Measurements from ENCODE around the gene SPATA25. TPM values are rescaled to one million over a fixed set of nuclear protein-coding genes. Genes with fewer than 3 reads are reported as not detected.
"Not testable (repeated sequence)": the region's sequence is repeated elsewhere in the genome, so short reads cannot be mapped to it uniquely, and the experiment has no call there.

The SPATA25 gene
- total RNA-seq, 2 experiments from 2014 or later: 0.49 to 1.3 TPM

DNA sequence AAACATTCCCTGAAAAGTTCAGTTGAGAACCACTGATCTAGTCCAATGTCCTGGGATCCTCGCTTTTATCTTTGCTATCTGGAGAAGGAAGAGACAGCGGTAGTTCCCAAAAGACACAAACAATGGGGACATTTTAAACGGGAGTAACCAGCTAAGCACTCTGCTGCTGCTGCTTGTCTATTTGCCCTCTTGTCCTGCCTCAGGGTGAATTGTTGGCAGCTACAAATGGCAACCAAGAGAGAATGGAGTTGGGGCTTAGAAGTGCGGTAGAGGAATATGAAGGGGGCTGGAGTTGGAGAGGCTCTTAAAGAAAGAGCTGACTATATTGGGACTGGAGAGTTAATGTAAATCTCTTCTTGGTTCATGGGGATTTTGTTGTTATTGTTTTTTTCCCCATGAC lies 12.8 kb downstream of the SPATA25 start:
- TF ChIP-seq, protein P1, sequence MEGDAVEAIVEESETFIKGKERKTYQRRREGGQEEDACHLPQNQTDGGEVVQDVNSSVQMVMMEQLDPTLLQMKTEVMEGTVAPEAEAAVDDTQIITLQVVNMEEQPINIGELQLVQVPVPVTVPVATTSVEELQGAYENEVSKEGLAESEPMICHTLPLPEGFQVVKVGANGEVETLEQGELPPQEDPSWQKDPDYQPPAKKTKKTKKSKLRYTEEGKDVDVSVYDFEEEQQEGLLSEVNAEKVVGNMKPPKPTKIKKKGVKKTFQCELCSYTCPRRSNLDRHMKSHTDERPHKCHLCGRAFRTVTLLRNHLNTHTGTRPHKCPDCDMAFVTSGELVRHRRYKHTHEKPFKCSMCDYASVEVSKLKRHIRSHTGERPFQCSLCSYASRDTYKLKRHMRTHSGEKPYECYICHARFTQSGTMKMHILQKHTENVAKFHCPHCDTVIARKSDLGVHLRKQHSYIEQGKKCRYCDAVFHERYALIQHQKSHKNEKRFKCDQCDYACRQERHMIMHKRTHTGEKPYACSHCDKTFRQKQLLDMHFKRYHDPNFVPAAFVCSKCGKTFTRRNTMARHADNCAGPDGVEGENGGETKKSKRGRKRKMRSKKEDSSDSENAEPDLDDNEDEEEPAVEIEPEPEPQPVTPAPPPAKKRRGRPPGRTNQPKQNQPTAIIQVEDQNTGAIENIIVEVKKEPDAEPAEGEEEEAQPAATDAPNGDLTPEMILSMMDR (IDR thresholded peaks at IDR 0.05): no peak
- Histone ChIP-seq H3K4me3 (ENCODE audit: low read length) (no peak overlapping the region), H3K9me3 (ENCODE audit: control insufficient read depth in 1 of 2, insufficient read depth in 1 of 2, low read length in 2 of 2) (no peaks in the 10 kb centered on the region), H3K27ac (ENCODE audit: low read depth in 1 of 2, low read length in 2 of 2) (no peak overlapping the region), H3K27me3 (ENCODE audit: control insufficient read depth in 1 of 2, insufficient read depth in 2 of 2, low read length in 2 of 2) (no peaks in the 10 kb centered on the region), H3K36me3 (ENCODE audit: insufficient read depth, low read length) (peaks cover 16% of the 10 kb centered on the region), H3K4me1 (ENCODE audit: insufficient read depth, low read length) (no peaks in the 10 kb centered on the region)
- DNase-seq (no peak), ATAC-seq (ENCODE audit: poor library complexity) (no peak)
- peaks cover 7% of the 10 kb centered on the region for H3K36me3 Mint-ChIP-seq (ENCODE audit: low read depth)
- H3K27ac Mint-ChIP-seq: no peak overlapping the region
- intact Hi-C loops (cut with DNase I, micrococcal nuclease): no loop called here
- no peaks in the 10 kb centered on the region for H3K9me3 Mint-ChIP-seq
- no peaks in the 10 kb centered on the region for H3K4me1 Mint-ChIP-seq (ENCODE audit: low read depth)
- H3K4me3 Mint-ChIP-seq: no peak overlapping the region
- POLR2A ChIA-PET: no interaction called here
- CTCF ChIA-PET: interaction anchor here (0.7 kb wide), 2 partner anchors 50 to 59 kb away, joined by 4 to 6 read pairs; no protein-coding TSS in a partner anchor
- no peaks in the 10 kb centered on the region for H3K27me3 Mint-ChIP-seq

DNA sequence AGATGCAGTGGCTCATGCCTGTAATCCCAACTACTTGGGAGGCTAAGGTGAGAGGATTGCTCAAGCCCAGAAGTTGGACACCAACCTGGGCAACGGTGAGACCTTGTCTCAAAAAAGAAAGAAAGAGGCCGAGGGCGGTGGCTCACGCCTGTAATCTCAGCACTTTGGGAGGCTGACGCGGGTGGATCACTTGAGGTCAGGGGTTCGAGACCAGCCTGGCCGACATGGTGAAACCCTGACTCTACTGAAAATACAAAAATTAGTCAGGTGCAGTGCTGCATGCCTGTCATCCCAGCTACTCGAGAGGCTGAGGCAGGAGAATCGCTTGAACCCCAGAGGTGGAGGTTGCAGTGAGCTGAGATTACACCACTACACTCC lies 13.3 kb downstream of the SPATA25 start:
- H3K9me3 Mint-ChIP-seq; H3K4me1 ChIP-seq (ENCODE audit: insufficient read depth, low read length); H3K4me3 ChIP-seq (ENCODE audit: low read length); H3K27me3 Mint-ChIP-seq; intact Hi-C loops (cut with DNase I, micrococcal nuclease); H3K4me3 Mint-ChIP-seq; H3K27ac ChIP-seq (ENCODE audit: low read depth in 1 of 2, low read length in 2 of 2); H3K27me3 ChIP-seq (ENCODE audit: control insufficient read depth in 1 of 2, insufficient read depth in 2 of 2, low read length in 2 of 2); ATAC-seq (ENCODE audit: poor library complexity); POLR2A ChIA-PET; H3K27ac Mint-ChIP-seq; H3K9me3 ChIP-seq (ENCODE audit: control insufficient read depth in 1 of 2, insufficient read depth in 1 of 2, low read length in 2 of 2); H3K36me3 Mint-ChIP-seq (ENCODE audit: low read depth); H3K4me1 Mint-ChIP-seq (ENCODE audit: low read depth); DNase-seq: not testable (repeated sequence)
- peaks cover 16% of the 10 kb centered on the region for H3K36me3 ChIP-seq (ENCODE audit: insufficient read depth, low read length)
- CTCF ChIA-PET: interaction anchor here (0.7 kb wide), 1 partner anchor 50 kb away, joined by 4 read pairs; no protein-coding TSS in a partner anchor

DNA sequence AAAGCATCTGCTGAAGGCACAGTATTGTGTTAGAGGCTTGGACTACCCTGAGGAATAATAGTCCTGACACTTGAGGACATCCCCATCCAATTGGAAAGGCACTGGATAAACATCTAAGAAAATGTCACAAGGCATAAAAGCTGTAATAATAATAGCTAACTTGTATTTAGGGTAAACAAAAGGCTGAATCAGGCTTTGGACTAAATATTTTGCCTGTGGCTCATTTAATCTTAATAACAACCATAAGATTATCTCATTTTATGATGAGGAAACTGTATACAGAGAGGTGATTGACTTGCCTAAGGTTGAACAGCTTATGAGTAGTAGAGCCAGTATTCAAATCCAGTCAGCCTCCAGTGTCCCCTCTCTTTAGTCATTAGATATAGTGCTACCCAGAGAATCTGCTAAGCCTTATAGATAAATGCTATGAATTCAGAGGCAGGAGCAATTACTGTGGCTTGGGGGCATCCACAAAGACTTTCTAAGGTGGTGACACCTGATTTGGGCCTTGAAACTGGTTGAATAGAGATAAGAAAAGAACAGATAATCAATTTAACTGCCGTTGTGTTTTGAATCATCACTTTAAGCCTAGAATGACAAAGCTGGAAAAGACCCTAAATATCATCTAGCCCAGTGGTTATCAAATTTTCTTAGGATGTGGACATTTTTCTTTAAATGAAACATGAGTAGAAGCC lies 13.9 kb downstream of the SPATA25 start:
- H3K9me3 ChIP-seq (ENCODE audit: control insufficient read depth in 1 of 2, insufficient read depth in 1 of 2, low read length in 2 of 2): no peaks in the 10 kb centered on the region
- POLR2A ChIA-PET: no interaction called here
- no peaks in the 10 kb centered on the region for H3K27me3 Mint-ChIP-seq
- TF ChIP-seq, protein P1 (IDR thresholded peaks at IDR 0.05): no peak
- H3K4me3 Mint-ChIP-seq: no peak overlapping the region
- intact Hi-C loops (cut with DNase I, micrococcal nuclease): no loop called here
- peaks cover 15% of the 10 kb centered on the region for H3K36me3 ChIP-seq (ENCODE audit: insufficient read depth, low read length)
- CTCF ChIA-PET: no interaction called here
- no peaks in the 10 kb centered on the region for H3K9me3 Mint-ChIP-seq
- H3K27ac ChIP-seq (ENCODE audit: low read depth in 1 of 2, low read length in 2 of 2): no peak overlapping the region
- H3K36me3 Mint-ChIP-seq (ENCODE audit: low read depth): peaks cover 7% of the 10 kb centered on the region
- H3K27ac Mint-ChIP-seq: no peak overlapping the region
- no peaks in the 10 kb centered on the region for H3K27me3 ChIP-seq (ENCODE audit: control insufficient read depth in 1 of 2, insufficient read depth in 2 of 2, low read length in 2 of 2)
- H3K4me1 Mint-ChIP-seq (ENCODE audit: low read depth): no peaks in the 10 kb centered on the region
- DNase-seq: no peak
- ATAC-seq (ENCODE audit: poor library complexity): no peak
- no peak overlapping the region for H3K4me3 ChIP-seq (ENCODE audit: low read length)
- H3K4me1 ChIP-seq (ENCODE audit: insufficient read depth, low read length): no peaks in the 10 kb centered on the region

DNA sequence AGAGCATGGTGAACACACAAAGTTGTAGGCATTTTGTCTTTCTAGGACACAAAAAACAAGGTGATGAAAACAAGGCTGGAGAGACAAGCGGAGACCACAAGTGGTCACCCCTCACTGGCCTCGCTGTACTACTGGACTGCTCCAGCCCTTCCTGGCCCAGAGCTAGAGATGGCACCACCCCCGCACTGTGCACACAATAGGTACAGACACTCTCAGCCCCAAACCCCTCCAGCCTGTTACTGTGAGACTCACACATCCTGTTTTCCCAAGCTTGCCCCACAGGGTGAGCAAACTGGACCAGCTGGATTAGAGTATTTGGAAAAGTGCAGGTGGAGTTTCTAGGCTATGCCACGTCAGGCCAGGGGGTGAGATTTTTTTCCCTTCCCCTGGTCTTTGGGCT lies 14.8 kb downstream of the SPATA25 start:
- intact Hi-C loops (cut with DNase I, micrococcal nuclease): no loop called here
- H3K9me3 Mint-ChIP-seq: no peaks in the 10 kb centered on the region

More for the DNA sequence above, 14.8 kb downstream of the SPATA25 start:
- no peak overlapping the region for H3K4me3 ChIP-seq (ENCODE audit: low read length)
- ChIA-PET CTCF (no interaction called here), POLR2A (no interaction called here)
- H3K27ac Mint-ChIP-seq: no peak overlapping the region
- H3K36me3 ChIP-seq (ENCODE audit: insufficient read depth, low read length): peaks cover 6% of the 10 kb centered on the region
- H3K4me1 Mint-ChIP-seq (ENCODE audit: low read depth): no peaks in the 10 kb centered on the region
- ATAC-seq (ENCODE audit: poor library complexity) (no peak), DNase-seq (no peak)
- no peaks in the 10 kb centered on the region for H3K27me3 ChIP-seq (ENCODE audit: control insufficient read depth in 1 of 2, insufficient read depth in 2 of 2, low read length in 2 of 2)
- H3K4me3 Mint-ChIP-seq: no peak overlapping the region
- no peaks in the 10 kb centered on the region for H3K4me1 ChIP-seq (ENCODE audit: insufficient read depth, low read length)
- TF ChIP-seq, protein P1 (IDR thresholded peaks at IDR 0.05): no peak
- H3K27ac ChIP-seq (ENCODE audit: low read depth in 1 of 2, low read length in 2 of 2): no peak overlapping the region
- peaks cover 7% of the 10 kb centered on the region for H3K36me3 Mint-ChIP-seq (ENCODE audit: low read depth)
- no peaks in the 10 kb centered on the region for H3K27me3 Mint-ChIP-seq
- H3K9me3 ChIP-seq (ENCODE audit: control insufficient read depth in 1 of 2, insufficient read depth in 1 of 2, low read length in 2 of 2): no peaks in the 10 kb centered on the region
